ENCODE results near the gene WDR20. TPM values are rescaled to one million over a fixed set of nuclear protein-coding genes. Genes with fewer than 3 reads are reported as not detected.

The WDR20 gene
- total and polyA plus RNA-seq, 10 of the 15 experiments (the other 5 are each of a cell fraction or from before 2014, with no cell fraction given): 9.1 to 25.9 (median 18.4) TPM

- H3K27me3 ChIP-seq (replicated peaks in 1 of 2; ENCODE audit: control insufficient read depth in 2 of 2, insufficient read depth in 2 of 2, low read length in 1 of 2): no peaks in the 10 kb centered on the region
- ChIA-PET RAD21 (ENCODE audit: unreplicated experiment) (interaction anchor here (1.0 kb wide), 1 partner anchor 90 kb away, joined by 3 read pairs; no protein-coding TSS in a partner anchor), SMC1A (ENCODE audit: uncharacterized antibody, unreplicated experiment) (no interaction called here), CTCF (interaction anchor here (1.0 kb wide), 1 partner anchor 9 kb away, joined by 3 read pairs; no protein-coding TSS in a partner anchor), POLR2A (no interaction called here)
- WGBS (ENCODE audit: insufficient coverage, insufficient replicate concordance, low lambda C conversion rate, missing lambda C conversion rate): 94% methylated on average over 6 of the region's 6 CpGs
- no peak for ATAC-seq
- BruUV-seq (replicated peaks): no TSS peak
- peaks cover 10% of the 10 kb centered on the region for H3K4me1 ChIP-seq (ENCODE audit: control insufficient read depth, insufficient read depth, low read length)
- no peak for FAIRE-seq
- no peak overlapping the region for H3K9ac ChIP-seq (ENCODE audit: control insufficient read depth, insufficient read depth, low read length)
- no peaks in the 10 kb centered on the region for H4K20me1 ChIP-seq (ENCODE audit: control insufficient read depth, insufficient read depth)
- H3K36me3 ChIP-seq (ENCODE audit: control insufficient read depth in 2 of 2, insufficient read depth in 2 of 2, low read length in 1 of 2): no peaks in the 10 kb centered on the region; a peak in 2 of 4 replicates
- H3K79me2 ChIP-seq (ENCODE audit: control insufficient read depth, insufficient read depth, low read length): no peaks in the 10 kb centered on the region
- DNase-seq (ENCODE audit: low read depth, low spot score): no peak
- intact Hi-C loops (cut with micrococcal nuclease; ENCODE audit: unreplicated experiment) (no loop called here), in situ Hi-C loops (cut with MboI) (no loop called here)
- no peak overlapping the region for H3K4me2 ChIP-seq (ENCODE audit: control insufficient read depth, insufficient read depth)
- TF ChIP-seq SMC3 (IDR thresholded peaks at IDR 0.05; ENCODE audit: borderline replicate concordance, low read length): no peak
- no peak for TF ChIP-seq SP1 (IDR thresholded peaks at IDR 0.05; ENCODE audit: low read depth, low read length)
- TF ChIP-seq BMI1 (IDR thresholded peaks at IDR 0.05; ENCODE audit: borderline replicate concordance): no peak
- TF ChIP-seq CBFB (IDR thresholded peaks at IDR 0.05; ENCODE audit: low read depth): no peak
- TF ChIP-seq E2F4 (IDR thresholded peaks at IDR 0.05; ENCODE audit: low read depth, low read length): no peak
- no peak for TF ChIP-seq NFIC (IDR thresholded peaks at IDR 0.05; ENCODE audit: low read depth, low read length)
- no peak for TF ChIP-seq KDM1A (IDR thresholded peaks at IDR 0.05; ENCODE audit: borderline replicate concordance)
- TF ChIP-seq RELB (IDR thresholded peaks at IDR 0.05; ENCODE audit: low read depth): no peak
- TF ChIP-seq HDGF (IDR thresholded peaks at IDR 0.05): no peak
- no peak for TF ChIP-seq NR2C2 (IDR thresholded peaks at IDR 0.05; ENCODE audit: borderline replicate concordance, control insufficient read depth, insufficient read length, low read depth)
- TF ChIP-seq CHD2 (IDR thresholded peaks at IDR 0.05; ENCODE audit: borderline replicate concordance, low read depth, low read length): no peak
- TF ChIP-seq DPF2 (IDR thresholded peaks at IDR 0.05): no peak
- TF ChIP-seq TBL1XR1 (IDR thresholded peaks at IDR 0.05; ENCODE audit: low read depth, low read length): no peak
- TF ChIP-seq IRF4 (IDR thresholded peaks at IDR 0.05; ENCODE audit: low read depth, low read length): no peak
- TF ChIP-seq, protein P1, sequence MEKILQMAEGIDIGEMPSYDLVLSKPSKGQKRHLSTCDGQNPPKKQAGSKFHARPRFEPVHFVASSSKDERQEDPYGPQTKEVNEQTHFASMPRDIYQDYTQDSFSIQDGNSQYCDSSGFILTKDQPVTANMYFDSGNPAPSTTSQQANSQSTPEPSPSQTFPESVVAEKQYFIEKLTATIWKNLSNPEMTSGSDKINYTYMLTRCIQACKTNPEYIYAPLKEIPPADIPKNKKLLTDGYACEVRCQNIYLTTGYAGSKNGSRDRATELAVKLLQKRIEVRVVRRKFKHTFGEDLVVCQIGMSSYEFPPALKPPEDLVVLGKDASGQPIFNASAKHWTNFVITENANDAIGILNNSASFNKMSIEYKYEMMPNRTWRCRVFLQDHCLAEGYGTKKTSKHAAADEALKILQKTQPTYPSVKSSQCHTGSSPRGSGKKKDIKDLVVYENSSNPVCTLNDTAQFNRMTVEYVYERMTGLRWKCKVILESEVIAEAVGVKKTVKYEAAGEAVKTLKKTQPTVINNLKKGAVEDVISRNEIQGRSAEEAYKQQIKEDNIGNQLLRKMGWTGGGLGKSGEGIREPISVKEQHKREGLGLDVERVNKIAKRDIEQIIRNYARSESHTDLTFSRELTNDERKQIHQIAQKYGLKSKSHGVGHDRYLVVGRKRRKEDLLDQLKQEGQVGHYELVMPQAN (conservative IDR thresholded peaks at IDR 0.05): no peak
- no peak for TF ChIP-seq KAT2A (conservative IDR thresholded peaks at IDR 0.05; ENCODE audit: control insufficient read depth, low read depth, low read length)
- TF ChIP-seq CREB1 (IDR thresholded peaks at IDR 0.05; ENCODE audit: low read depth): no peak
- TF ChIP-seq RAD51 (IDR thresholded peaks at IDR 0.05): no peak
- no peak for TF ChIP-seq SKIL (IDR thresholded peaks at IDR 0.05; ENCODE audit: low read depth, poor library complexity, severe bottlenecking)
- TF ChIP-seq MXI1 (IDR thresholded peaks at IDR 0.05; ENCODE audit: low read depth, low read length): no peak
- no peak overlapping the region for H3K27ac ChIP-seq (ENCODE audit: control insufficient read depth, insufficient read depth)
- no peak overlapping the region for H2AFZ ChIP-seq (ENCODE audit: control insufficient read depth, low read depth, low read length)
- H3K4me3 ChIP-seq: no peak overlapping the region
- no peaks in the 10 kb centered on the region for H3K9me3 ChIP-seq (replicated peaks; ENCODE audit: control insufficient read depth, insufficient read depth, low read length)
These were observed 84.0 kb downstream of the WDR20 start for GRCh38 chr14:102223682-102224081.

Measured in GM12878 (cell line).